Gastroesophageal sphincter (tissue), 4 donors: ENCODE results near the gene HACD3. TPM values are rescaled to one million over a fixed set of nuclear protein-coding genes. Genes with fewer than 3 reads are reported as not detected.

Experiments used
- ATAC-seq: fragments of 150-250 bp; one replicate; pipeline ENCODE4 v1.9.1; 2016; ENCODE audit warnings: mild to moderate bottlenecking, moderate library complexity
- H3K27ac ChIP-seq, 4 donors: fragments of 200-600 bp; sonication (generic) in 3 of 4; 1 replicate in 3 of 4; 2 replicates in 1 of 4; pipeline ENCODE4 v1.5.1; 2016 to 2019
- H3K27me3 ChIP-seq: fragments of 200-600 bp; sonication (generic); one replicate; pipeline ENCODE4 v1.5.1; 2019
- H3K36me3 ChIP-seq, 2 donors: fragments of 200-600 bp; sonication (generic); one replicate each; pipeline ENCODE4 v1.5.1; 2019; ENCODE audit warnings: control low read depth in 1 of 2
- H3K4me1 ChIP-seq, 3 donors: fragments of 200-600 bp; sonication (generic); 1 replicate in 2 of 3; 2 replicates in 1 of 3; pipeline ENCODE4 v1.5.1; 2016 to 2019; ENCODE audit warnings: control low read depth in 2 of 3
- H3K4me3 ChIP-seq, 2 donors: fragments of 200-600 bp; sonication (generic); one replicate each; pipeline ENCODE4 v1.5.1; 2019; ENCODE audit warnings: mild to moderate bottlenecking in 1 of 2, moderate library complexity in 1 of 2
- H3K9me3 ChIP-seq, 3 donors: fragments of 200-600 bp; sonication (generic); one replicate each; pipeline ENCODE4 v1.5.1; 2017 to 2019; ENCODE audit warnings: control low read depth in 2 of 3
- EP300 ChIP-seq: sonication (generic); formaldehyde crosslinking; IDR thresholded peaks from one replicate; pipeline ENCODE4 v1.6.1; 2017; ENCODE audit warnings: antibody characterized with exemption, mild to moderate bottlenecking
- POLR2A ChIP-seq, 2 donors: fragments of 450-650 bp; IDR thresholded peaks; one replicate each; pipeline ENCODE4 v1.6.1; 2017; ENCODE audit warnings: antibody characterized with exemption in 2 of 2, mild to moderate bottlenecking in 2 of 2, moderate library complexity in 1 of 2
- POLR2AphosphoS5 ChIP-seq: sonication (generic); formaldehyde crosslinking; IDR thresholded peaks from one replicate; pipeline ENCODE4 v1.6.1; 2017; ENCODE audit warnings: antibody characterized with exemption
- WGBS, 2 donors: methylation state at CpG; one replicate each; pipeline ENCODE4 v1.1.5; 2018; ENCODE audit warnings: low coverage in 1 of 2; 5-methylcytosine and 5-hydroxymethylcytosine counted together
- total RNA-seq, 4 donors: library from RNA; depleted of rRNA; stranded (reverse); fragments of >200 nt; gene quantifications; one replicate each; pipeline ENCODE4 v1.1.0, GENCODE V29; 2016
- TF ChIP-seq, protein P1 (sequence below), 4 experiments: fragments of 200-600 bp in 2 of 4; fragments of 450-650 bp in 2 of 4; sonication (generic) in 1 of 4; IDR thresholded peaks; one replicate each; pipeline ENCODE4 v1.5.1; 2017 to 2019; ENCODE audit warnings: antibody characterized with exemption in 4 of 4, mild to moderate bottlenecking in 2 of 4, moderate library complexity in 2 of 4

HACD3 gene
- total RNA-seq, 4 donors from 2014 or later, result 26.0 to 34.9 (median 29.6) TPM

DNA sequence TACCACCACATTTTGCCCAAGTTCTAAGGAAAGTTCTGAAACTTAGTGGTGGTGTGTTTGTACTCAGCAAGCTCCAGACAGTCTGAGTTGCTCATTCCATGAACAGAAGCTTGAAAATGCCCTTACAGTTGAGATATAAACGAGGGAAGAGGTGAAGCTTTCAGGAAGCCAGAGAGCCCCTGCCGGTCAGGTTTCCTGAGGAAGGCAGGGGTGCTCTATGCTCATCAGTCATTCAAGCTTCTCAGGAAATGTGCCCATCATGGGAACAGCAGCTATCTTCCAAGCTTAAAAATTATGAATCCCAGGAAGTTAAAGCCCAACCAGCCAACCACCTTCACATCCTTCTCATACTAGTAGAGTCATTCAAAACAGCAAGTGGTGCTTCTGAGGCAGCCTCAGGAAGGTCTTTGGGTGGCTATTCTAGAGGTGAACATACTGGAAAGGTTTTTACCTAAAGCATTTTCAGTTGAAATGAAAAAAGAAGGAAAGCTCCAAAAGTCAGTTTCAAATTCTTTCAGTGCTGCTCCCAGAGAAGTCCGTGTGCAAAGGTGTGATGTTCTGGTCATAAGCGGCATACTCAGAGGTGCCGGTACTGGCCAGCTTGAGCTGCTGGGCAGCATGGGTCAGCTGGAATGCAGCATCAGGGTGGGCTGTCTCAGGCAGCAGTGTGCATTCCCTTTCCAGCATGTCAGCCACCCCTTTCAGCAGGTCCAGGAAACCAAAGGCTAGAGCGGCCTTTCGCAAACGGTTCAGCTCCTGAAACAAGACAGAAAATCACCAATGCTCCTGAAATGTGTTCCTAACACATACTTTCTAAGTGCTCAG is 48.9 kb downstream of the HACD3 start:
- peaks cover 0 to 7% (median 0%) of the 10 kb centered on the region in 3 donors for H3K4me1 ChIP-seq
- H3K27ac ChIP-seq, result no peak overlapping the region
- H3K4me3 ChIP-seq, result no peak overlapping the region
- ATAC-seq, result no peak
- TF ChIP-seq EP300 (no peak), POLR2A (IDR thresholded peaks at IDR 0.05) (no peak), POLR2AphosphoS5 (no peak)
- TF ChIP-seq, protein P1, sequence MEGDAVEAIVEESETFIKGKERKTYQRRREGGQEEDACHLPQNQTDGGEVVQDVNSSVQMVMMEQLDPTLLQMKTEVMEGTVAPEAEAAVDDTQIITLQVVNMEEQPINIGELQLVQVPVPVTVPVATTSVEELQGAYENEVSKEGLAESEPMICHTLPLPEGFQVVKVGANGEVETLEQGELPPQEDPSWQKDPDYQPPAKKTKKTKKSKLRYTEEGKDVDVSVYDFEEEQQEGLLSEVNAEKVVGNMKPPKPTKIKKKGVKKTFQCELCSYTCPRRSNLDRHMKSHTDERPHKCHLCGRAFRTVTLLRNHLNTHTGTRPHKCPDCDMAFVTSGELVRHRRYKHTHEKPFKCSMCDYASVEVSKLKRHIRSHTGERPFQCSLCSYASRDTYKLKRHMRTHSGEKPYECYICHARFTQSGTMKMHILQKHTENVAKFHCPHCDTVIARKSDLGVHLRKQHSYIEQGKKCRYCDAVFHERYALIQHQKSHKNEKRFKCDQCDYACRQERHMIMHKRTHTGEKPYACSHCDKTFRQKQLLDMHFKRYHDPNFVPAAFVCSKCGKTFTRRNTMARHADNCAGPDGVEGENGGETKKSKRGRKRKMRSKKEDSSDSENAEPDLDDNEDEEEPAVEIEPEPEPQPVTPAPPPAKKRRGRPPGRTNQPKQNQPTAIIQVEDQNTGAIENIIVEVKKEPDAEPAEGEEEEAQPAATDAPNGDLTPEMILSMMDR (IDR thresholded peaks at IDR 0.05), result no peak
- H3K9me3 ChIP-seq, result no peaks in the 10 kb centered on the region
- WGBS, 2 donors, result 68 to 74% methylated on average over 6 to 7 of the region's 8 CpGs
- H3K36me3 ChIP-seq, result peaks cover 8 to 100% of the 10 kb centered on the region in 2 donors
- H3K27me3 ChIP-seq, result no peaks in the 10 kb centered on the region

DNA sequence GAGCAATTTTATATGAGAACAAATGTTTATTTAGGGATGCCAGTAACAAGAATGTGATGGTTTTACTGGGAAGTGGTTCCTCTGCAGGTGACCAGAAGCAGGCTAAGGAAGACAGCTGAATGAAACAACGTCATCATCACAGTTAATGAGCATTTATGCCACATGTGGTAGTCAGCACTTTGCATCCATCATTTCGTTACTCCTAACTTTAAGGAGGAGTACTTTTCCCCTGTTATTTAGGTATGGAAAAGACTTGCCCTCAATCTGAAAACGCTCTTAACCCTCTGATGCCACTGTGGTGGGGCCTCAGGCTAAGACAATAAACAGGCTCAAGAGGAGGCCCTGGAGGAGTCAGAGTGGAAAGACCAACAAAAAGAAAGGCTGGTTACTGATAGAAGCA is 49.5 kb downstream of the HACD3 start:
- Histone ChIP-seq H3K27me3 (no peaks in the 10 kb centered on the region), H3K4me1 (peaks cover 0 to 9% (median 0%) of the 10 kb centered on the region in 3 donors), H3K27ac (no peak overlapping the region), H3K9me3 (no peaks in the 10 kb centered on the region), H3K36me3 (peaks cover 8 to 100% of the 10 kb centered on the region in 2 donors), H3K4me3 (no peak overlapping the region)
- TF ChIP-seq, protein P1 (IDR thresholded peaks at IDR 0.05), result no peak
- TF ChIP-seq EP300 (no peak), POLR2A (IDR thresholded peaks at IDR 0.05) (no peak), POLR2AphosphoS5 (no peak)
- ATAC-seq, result no peak
- 60 to 74% methylated on average over 1 to 3 of the region's 3 CpGs for WGBS, 2 donors

DNA sequence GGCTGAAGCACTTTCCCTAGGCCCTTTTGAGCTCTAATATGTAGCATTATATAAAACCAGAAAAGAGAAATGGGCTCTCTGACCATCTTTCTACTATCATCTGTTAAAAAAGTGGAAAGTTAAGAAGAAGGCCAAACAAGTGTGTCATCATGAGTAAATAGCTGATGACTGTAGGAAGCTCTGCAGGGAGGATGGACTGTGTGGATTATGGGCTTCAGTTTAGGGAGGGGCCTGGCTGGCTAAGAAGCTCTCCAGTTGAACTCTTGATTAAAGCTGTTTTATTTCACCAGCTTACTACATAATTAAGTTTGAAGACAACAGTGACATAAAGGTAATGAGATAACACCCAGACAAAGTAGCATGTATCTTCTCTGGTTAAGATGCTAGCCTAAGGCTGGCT is 50.0 kb downstream of the HACD3 start:
- H3K4me3 ChIP-seq, result no peak overlapping the region
- peaks cover 8 to 100% of the 10 kb centered on the region in 2 donors for H3K36me3 ChIP-seq
- no peaks in the 10 kb centered on the region for H3K27me3 ChIP-seq
- TF ChIP-seq EP300 (no peak), POLR2AphosphoS5 (no peak), POLR2A (IDR thresholded peaks at IDR 0.05) (no peak)
- TF ChIP-seq, protein P1 (IDR thresholded peaks at IDR 0.05), result no peak
- no peak for ATAC-seq
- peaks cover 0 to 9% (median 0%) of the 10 kb centered on the region in 3 donors for H3K4me1 ChIP-seq
- no peaks in the 10 kb centered on the region for H3K9me3 ChIP-seq
- no peak overlapping the region for H3K27ac ChIP-seq

DNA sequence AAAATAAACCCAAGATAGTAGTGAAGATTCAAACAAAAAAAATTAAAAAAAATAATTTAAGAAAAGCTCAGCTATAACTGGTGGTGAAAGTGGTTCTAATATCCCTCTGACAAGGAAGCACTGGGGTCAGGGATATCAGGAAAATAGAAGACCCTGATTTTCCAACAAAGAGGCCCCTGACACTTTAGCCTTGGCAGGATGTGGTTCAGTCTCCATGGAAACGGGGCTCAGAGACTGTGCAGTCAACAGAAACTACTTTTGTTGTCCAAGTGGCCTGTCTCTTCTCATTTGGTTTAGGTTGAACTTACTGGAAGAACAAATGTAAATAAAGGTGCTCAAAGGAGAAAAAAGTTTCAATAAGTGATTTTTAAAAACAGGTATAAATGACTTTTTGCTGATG is 53.4 kb downstream of the HACD3 start:
- TF ChIP-seq EP300 (no peak), POLR2AphosphoS5 (no peak), POLR2A (IDR thresholded peaks at IDR 0.05) (no peak)
- TF ChIP-seq, protein P1 (IDR thresholded peaks at IDR 0.05), result no peak
- WGBS, 2 donors, result 38 to 44% methylated on average over 1 of the region's 1 CpG
- Histone ChIP-seq H3K27ac (peak overlapping the region in 1 of 4 donors; percentile 10), H3K9me3 (no peaks in the 10 kb centered on the region), H3K36me3 (peaks cover 8 to 100% of the 10 kb centered on the region in 2 donors), H3K4me3 (no peak overlapping the region), H3K27me3 (no peaks in the 10 kb centered on the region), H3K4me1 (peaks cover 0 to 9% (median 0%) of the 10 kb centered on the region in 3 donors)
- ATAC-seq, result no peak

DNA sequence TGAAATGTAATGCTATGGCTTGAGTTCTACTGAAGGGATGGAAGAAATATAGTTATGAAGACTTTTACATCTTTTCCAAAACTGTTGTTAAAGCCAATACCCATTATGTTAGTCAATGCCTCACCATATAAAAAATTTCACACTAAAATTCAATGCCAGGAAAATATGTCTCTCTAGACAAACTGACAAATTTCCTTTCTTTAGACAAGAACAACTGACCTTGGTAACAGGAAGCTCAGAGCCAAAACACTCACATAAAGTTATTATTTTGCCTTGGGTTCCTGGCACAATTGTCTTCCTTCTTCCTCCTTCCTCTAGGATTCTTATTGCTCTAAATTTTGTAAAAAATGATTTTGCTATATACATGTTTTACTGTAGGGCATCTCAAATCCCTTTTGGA is 54.0 kb downstream of the HACD3 start:
- Histone ChIP-seq H3K27ac (no peak overlapping the region), H3K36me3 (peaks cover 6 to 100% of the 10 kb centered on the region in 2 donors)

More for the DNA sequence above, 54.0 kb downstream of the HACD3 start:
- H3K4me1 ChIP-seq, result peaks cover 0 to 9% (median 0%) of the 10 kb centered on the region in 3 donors
- TF ChIP-seq EP300 (no peak), POLR2A (IDR thresholded peaks at IDR 0.05) (no peak), POLR2AphosphoS5 (no peak)
- TF ChIP-seq, protein P1 (IDR thresholded peaks at IDR 0.05), result no peak
- H3K9me3 ChIP-seq, result no peaks in the 10 kb centered on the region
- ATAC-seq, result no peak
- H3K27me3 ChIP-seq, result no peaks in the 10 kb centered on the region
- no peak overlapping the region for H3K4me3 ChIP-seq
